Mesenchymal stem cell (in vitro differentiated cells and primary cell): ENCODE data around the gene MTMR6.
A peak's percentile ranks its signal among the peaks of the same experiment; 100 is the strongest.
"Not testable (repeated sequence)": the region's sequence is repeated elsewhere in the genome, so short reads cannot be mapped to it uniquely, and the experiment has no call there.

Experiments
- DNase-seq: peaks from one replicate; pipeline ENCODE4 v3.0.0-alpha.2; 2013
- H2AFZ ChIP-seq: one replicate; pipeline ENCODE4 v1.6.1; 2013; ENCODE audit warnings: low read depth, mild to moderate bottlenecking, control low read depth, inconsistent platforms, low read length, moderate library complexity
- H2AK5ac ChIP-seq: 2 replicates; pipeline ENCODE4 v1.6.1; 2013; ENCODE audit warnings: low read length, moderate library complexity, mild to moderate bottlenecking, inconsistent platforms; ENCODE audit not compliant: severe bottlenecking
- H2BK120ac ChIP-seq: one replicate; pipeline ENCODE4 v1.6.1; 2013; ENCODE audit warnings: low read depth, mild to moderate bottlenecking, inconsistent platforms, low read length, moderate library complexity
- H2BK12ac ChIP-seq, 2 experiments: one replicate each; pipeline ENCODE4 v1.6.1; 2013; ENCODE audit warnings: inconsistent platforms in 2 of 2, low read length in 2 of 2, mild to moderate bottlenecking in 2 of 2, moderate library complexity in 2 of 2, control low read depth in 1 of 2
- H2BK15ac ChIP-seq: one replicate; pipeline ENCODE4 v1.6.1; 2013; ENCODE audit warnings: mild to moderate bottlenecking, low read depth, inconsistent platforms; ENCODE audit not compliant: poor library complexity, severe bottlenecking
- H2BK5ac ChIP-seq: 2 replicates; pipeline ENCODE4 v1.6.1; 2013; ENCODE audit warnings: low read depth, mild to moderate bottlenecking, low read length, control low read depth, inconsistent platforms; ENCODE audit not compliant: poor library complexity, severe bottlenecking
- H3K14ac ChIP-seq, 2 experiments: one replicate each; pipeline ENCODE4 v1.6.1; 2013; ENCODE audit warnings: inconsistent platforms in 2 of 2, low read length in 2 of 2, control low read depth in 1 of 2, mild to moderate bottlenecking in 1 of 2, moderate library complexity in 1 of 2
- H3K18ac ChIP-seq, 2 experiments: one replicate each; pipeline ENCODE4 v1.6.1; 2013; ENCODE audit warnings: inconsistent platforms in 2 of 2, low read length in 2 of 2, control low read depth in 1 of 2, low read depth in 1 of 2, mild to moderate bottlenecking in 1 of 2
- H3K23ac ChIP-seq, 2 experiments: one replicate each; pipeline ENCODE4 v1.6.1; 2013; ENCODE audit warnings: inconsistent platforms in 2 of 2, low read length in 2 of 2, mild to moderate bottlenecking in 2 of 2, moderate library complexity in 2 of 2, control low read depth in 1 of 2
- H3K27ac ChIP-seq: 2 replicates; pipeline ENCODE4 v1.5.1; 2013; ENCODE audit warnings: mild to moderate bottlenecking, moderate library complexity, low read length, control low read depth, inconsistent platforms; ENCODE audit not compliant: poor library complexity, severe bottlenecking
- H3K27me3 ChIP-seq, 2 experiments: 2 replicates each; pipeline versions ENCODE4 v1.6.1 to v1.7.0; 2013; ENCODE audit warnings: low read length in 2 of 2, mild to moderate bottlenecking in 2 of 2, moderate library complexity in 2 of 2, control low read depth in 1 of 2, inconsistent platforms in 1 of 2; ENCODE audit not compliant: control insufficient read depth in 1 of 2, insufficient read depth in 1 of 2
- H3K36me3 ChIP-seq, 2 experiments: 2 replicates each; pipeline versions ENCODE4 v1.6.1 to v1.7.0; 2013; ENCODE audit warnings: low read length in 2 of 2, control low read depth in 1 of 2, inconsistent platforms in 1 of 2, low read depth in 1 of 2, mild to moderate bottlenecking in 1 of 2; ENCODE audit not compliant: insufficient read depth in 2 of 2, control insufficient read depth in 1 of 2
- H3K4ac ChIP-seq, 2 experiments: one replicate each; pipeline ENCODE4 v1.6.1; 2013; ENCODE audit warnings: inconsistent platforms in 2 of 2, low read length in 2 of 2, mild to moderate bottlenecking in 2 of 2, moderate library complexity in 2 of 2, control low read depth in 1 of 2, low read depth in 1 of 2
- H3K4me1 ChIP-seq: 2 replicates; pipeline ENCODE4 v1.6.1; 2013; ENCODE audit warnings: low read depth, low read length, control low read depth; ENCODE audit not compliant: control insufficient read depth, insufficient read depth
- H3K4me2 ChIP-seq: 2 replicates; pipeline ENCODE4 v1.6.1; 2013; ENCODE audit warnings: low read length, mild to moderate bottlenecking, inconsistent platforms; ENCODE audit not compliant: poor library complexity, severe bottlenecking
- H3K4me3 ChIP-seq, 2 experiments: 2 replicates each; pipeline versions ENCODE4 v1.5.1 to v1.7.0; 2013; ENCODE audit warnings: low read length in 2 of 2, mild to moderate bottlenecking in 2 of 2, control low read depth in 1 of 2, low read depth in 1 of 2; ENCODE audit not compliant: insufficient read depth in 1 of 2
- H3K79me1 ChIP-seq: replicated peaks from 2 replicates; pipeline ENCODE4 v1.6.1; 2013; ENCODE audit warnings: mild to moderate bottlenecking, control low read depth, low read length, inconsistent platforms; ENCODE audit not compliant: poor library complexity, severe bottlenecking
- H3K9ac ChIP-seq: 2 replicates; pipeline ENCODE4 v1.7.0; 2013; ENCODE audit warnings: mild to moderate bottlenecking, low read length, moderate library complexity
- H3K9me3 ChIP-seq: 2 replicates; pipeline ENCODE4 v1.7.0; 2013; ENCODE audit warnings: mild to moderate bottlenecking, low read length; ENCODE audit not compliant: control insufficient read depth
- H4K8ac ChIP-seq: one replicate; pipeline ENCODE4 v1.6.1; 2013; ENCODE audit warnings: inconsistent platforms, mild to moderate bottlenecking, low read length, moderate library complexity
- H4K91ac ChIP-seq: one replicate; pipeline ENCODE4 v1.6.1; 2013; ENCODE audit warnings: mild to moderate bottlenecking, low read length, inconsistent platforms
- WGBS: methylation state at CpG from one replicate; pipeline ENCODE4 v1.1.7; 2013; ENCODE audit warnings: mixed read lengths; 5-methylcytosine and 5-hydroxymethylcytosine counted together

The MTMR6 gene

DNA sequence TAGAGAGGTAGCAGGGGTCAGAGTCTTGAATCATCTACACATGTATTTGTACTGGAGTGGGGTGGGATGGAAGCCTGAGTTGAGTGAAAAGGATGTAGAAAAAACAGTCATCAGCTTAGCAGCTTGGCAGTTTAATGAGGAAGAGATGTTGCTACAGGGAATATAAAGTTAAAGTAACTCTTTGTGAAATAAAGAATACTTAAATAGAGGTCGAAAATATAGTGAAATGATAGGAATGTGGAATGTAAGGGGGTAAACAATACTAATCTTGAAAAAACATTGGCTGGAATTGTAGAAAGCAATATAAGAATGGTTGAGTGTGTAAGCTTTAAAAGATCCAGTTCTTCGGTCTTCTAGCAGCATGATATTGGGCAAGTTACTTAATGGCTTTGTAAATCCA is 36.8 kb upstream of the MTMR6 start:
- H2BK12ac ChIP-seq = no peak overlapping the region
- 91% methylated on average over 1 of the region's 2 CpGs for WGBS
- no peak overlapping the region for H3K4me2 ChIP-seq
- H3K4me1 ChIP-seq = no peaks in the 10 kb centered on the region
- peak overlapping the region in 1 of 2 experiments; percentile 79 for H3K23ac ChIP-seq
- no peak overlapping the region for H3K27ac ChIP-seq
- no peak overlapping the region for H3K9ac ChIP-seq
- no peak overlapping the region for H3K4ac ChIP-seq
- H4K8ac ChIP-seq = no peak overlapping the region
- no peak overlapping the region for H2BK15ac ChIP-seq
- H2BK5ac ChIP-seq = no peak overlapping the region
- no peak overlapping the region for H2BK120ac ChIP-seq
- H3K36me3 ChIP-seq = peaks cover 3 to 93% of the 10 kb centered on the region in 2 experiments
- no peak overlapping the region for H2AK5ac ChIP-seq
- no peak for DNase-seq
- no peak overlapping the region for H3K18ac ChIP-seq
- H2AFZ ChIP-seq = no peak overlapping the region
- no peak overlapping the region for H3K4me3 ChIP-seq
- H3K27me3 ChIP-seq = no peaks in the 10 kb centered on the region
- no peak overlapping the region for H4K91ac ChIP-seq
- peaks cover 6% of the 10 kb centered on the region for H3K79me1 ChIP-seq
- H3K9me3 ChIP-seq = no peaks in the 10 kb centered on the region
- no peak overlapping the region for H3K14ac ChIP-seq

DNA sequence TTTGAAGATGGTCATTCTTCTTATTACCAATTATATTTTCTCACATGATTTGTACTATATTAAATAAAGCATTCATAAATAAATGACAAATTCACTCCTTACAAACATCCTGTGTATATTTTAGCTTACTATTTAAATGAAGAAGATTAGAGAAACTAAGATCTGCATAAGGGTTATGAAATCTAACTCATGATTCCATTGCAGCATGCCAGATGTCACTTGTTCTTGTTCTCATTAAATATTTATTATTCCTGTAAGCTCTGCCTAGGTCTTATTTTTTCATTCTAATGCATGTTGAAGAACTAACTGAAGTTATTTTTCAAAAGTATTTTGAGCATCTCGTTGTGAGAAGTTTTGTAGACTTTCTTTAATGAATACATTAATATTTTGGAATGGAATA is 32.5 kb upstream of the MTMR6 start:
- Histone ChIP-seq H3K9me3 (no peaks in the 10 kb centered on the region), H3K4ac (no peak overlapping the region), H2BK15ac (no peak overlapping the region), H3K18ac (no peak overlapping the region), H3K9ac (peak overlapping the region; percentile 29), H3K79me1 (peaks cover 8% of the 10 kb centered on the region), H4K91ac (no peak overlapping the region), H2BK12ac (no peak overlapping the region), H3K27ac (no peak overlapping the region), H3K27me3 (no peaks in the 10 kb centered on the region), H2AK5ac (no peak overlapping the region), H3K4me1 (peaks cover 1% of the 10 kb centered on the region), H3K23ac (no peak overlapping the region), H3K4me3 (no peak overlapping the region), H4K8ac (no peak overlapping the region), H2BK5ac (no peak overlapping the region), H3K36me3 (peaks cover 5 to 90% of the 10 kb centered on the region in 2 experiments), H2AFZ (no peak overlapping the region), H2BK120ac (no peak overlapping the region), H3K4me2 (no peak overlapping the region), H3K14ac (no peak overlapping the region)
- no CpG with 5 or more reads among the region's 1 CpG for WGBS
- peak; percentile 22 for DNase-seq

DNA sequence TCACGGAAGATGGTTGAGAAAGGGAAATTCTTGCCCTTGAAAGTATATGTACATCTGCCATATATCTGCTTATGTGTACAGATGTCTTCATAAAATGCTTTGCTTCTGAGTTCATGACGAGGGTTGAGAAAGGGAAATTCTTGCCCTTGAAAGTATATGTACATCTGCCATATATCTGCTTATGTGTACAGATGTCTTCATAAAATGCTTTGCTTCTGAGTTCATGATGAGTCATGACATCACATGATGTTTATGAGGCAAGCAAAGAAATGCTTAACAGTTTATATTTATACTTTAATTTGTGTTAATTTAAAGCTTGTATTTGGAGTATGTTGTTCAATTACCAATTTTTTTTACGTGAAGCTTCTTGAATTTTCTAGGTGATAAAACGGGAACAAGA is 31.7 kb upstream of the MTMR6 start:
- H2AK5ac ChIP-seq, H2BK5ac ChIP-seq, H3K4me3 ChIP-seq, H2BK15ac ChIP-seq, H4K8ac ChIP-seq, H4K91ac ChIP-seq, H3K14ac ChIP-seq, H2AFZ ChIP-seq, H3K23ac ChIP-seq, H3K27me3 ChIP-seq, H2BK12ac ChIP-seq, H3K4ac ChIP-seq, H3K9me3 ChIP-seq, H3K18ac ChIP-seq, H3K4me1 ChIP-seq, H3K79me1 ChIP-seq, H3K27ac ChIP-seq, H2BK120ac ChIP-seq, H3K4me2 ChIP-seq: not testable (repeated sequence)
- 81% methylated on average over 2 of the region's 4 CpGs for WGBS
- peak overlapping the region; percentile 29 for H3K9ac ChIP-seq
- peak; percentile 90 for DNase-seq
- H3K36me3 ChIP-seq = peaks cover 9 to 90% of the 10 kb centered on the region in 2 experiments

DNA sequence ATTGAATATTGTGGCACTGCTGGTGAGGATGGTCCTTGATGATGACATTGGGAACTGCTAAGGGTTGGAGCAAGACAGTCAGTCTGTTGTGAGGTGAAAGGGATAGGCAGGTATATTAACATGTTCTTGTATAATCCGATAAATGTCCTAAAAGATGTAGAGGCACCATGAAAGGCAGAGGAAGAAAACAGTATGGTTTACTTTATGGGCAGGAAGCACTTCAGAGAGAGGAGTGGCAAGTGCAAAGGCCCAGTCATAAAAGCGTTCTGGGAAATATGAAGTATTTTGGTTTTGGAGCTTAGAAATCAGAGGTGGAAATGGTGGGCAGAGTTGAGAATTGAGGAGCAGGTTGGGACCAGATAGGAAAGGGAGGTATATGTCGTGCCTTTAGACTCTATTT is 23.6 kb upstream of the MTMR6 start:
- H3K4me2 ChIP-seq = no peak overlapping the region
- H3K27ac ChIP-seq = no peak overlapping the region
- no peak overlapping the region for H3K4ac ChIP-seq
- H3K23ac ChIP-seq = no peak overlapping the region
- no peak overlapping the region for H2BK120ac ChIP-seq
- H2AFZ ChIP-seq = no peak overlapping the region
- no peak overlapping the region for H2BK15ac ChIP-seq
- H3K18ac ChIP-seq = no peak overlapping the region
- H3K9me3 ChIP-seq = no peaks in the 10 kb centered on the region
- peaks cover 8 to 81% of the 10 kb centered on the region in 2 experiments for H3K36me3 ChIP-seq
- H4K91ac ChIP-seq = no peak overlapping the region
- no peak overlapping the region for H4K8ac ChIP-seq
- no peak overlapping the region for H2AK5ac ChIP-seq
- no peak overlapping the region for H2BK12ac ChIP-seq
- DNase-seq = no peak
- WGBS = 97% methylated on average over 3 of the region's 3 CpGs
- H3K4me1 ChIP-seq = peaks cover 4% of the 10 kb centered on the region
- peaks cover 16% of the 10 kb centered on the region for H3K79me1 ChIP-seq
- H3K4me3 ChIP-seq = no peak overlapping the region
- H2BK5ac ChIP-seq = no peak overlapping the region
- H3K9ac ChIP-seq = no peak overlapping the region
- H3K14ac ChIP-seq = no peak overlapping the region
- H3K27me3 ChIP-seq = no peaks in the 10 kb centered on the region
